IMR-90 (cell line): ENCODE results near the gene HOXD12. TPM values are rescaled to one million over a fixed set of nuclear protein-coding genes. Genes with fewer than 3 reads are reported as not detected.

Experiments used
- microRNA-seq, 2 experiments: library from miRNA; stranded (forward) in 1 of 2; unstranded in 1 of 2; fragments of 10-50 nt in 1 of 2; fragments of <30 nt in 1 of 2; gene quantifications in 1 of 2; microRNA quantifications in 1 of 2; one replicate each; pipeline versions ENCODE3 to v1.1.0; 2013 to 2020; ENCODE audit not compliant: insufficient read depth in 1 of 2, insufficient read length in 1 of 2, unreplicated experiment in 1 of 2
- polyA plus RNA-seq, 3 experiments: library from polyadenylated mRNA; depleted of rRNA; stranded (reverse); fragments of >200 nt; gene quantifications; 2 replicates each; pipeline ENCODE4 v1.2.3, GENCODE V29; 2012; ENCODE audit warnings: low replicate concordance in 1 of 3
- small RNA-seq, 5 experiments: library from RNA; depleted of rRNA; stranded (forward); fragments of <200 nt; gene quantifications; one replicate each; pipeline ENCODE3, GENCODE V24; 2012
- total RNA-seq: library from RNA; depleted of rRNA; stranded (reverse); fragments of >200 nt; gene quantifications from 2 replicates; pipeline ENCODE4 v1.2.3, GENCODE V29; 2012; rRNA removed

HOXD12 gene
- total and polyA plus RNA-seq, 2 of the 4 experiments (the other 2 are of a cell fraction) = not detected

Small RNA genes within 50 kb of the gene (microRNA-seq; reads per million reads assigned to microRNA genes)
- 102 to 106 reads per million in 2 experiments for gene MIR10B

Small RNA genes within 50 kb of the gene (small RNA-seq; reads per million reads assigned to genes)
- 0 to 26.1 (median 3.4) reads per million in 5 experiments for gene MIR10B

Other genes starting within 250 kb of the HOXD12 start
- gene LNPK, start 97.5 kb upstream of the HOXD12 start, total RNA-seq = 48.6 and 59.4 TPM in 2 replicates
- gene LNPK, start 97.5 kb upstream of the HOXD12 start, polyA plus RNA-seq (2012; rRNA removed) = 14.7 and 18.7 TPM in 2 replicates
- not detected in 2 replicates for gene EVX2, start 15.8 kb upstream of the HOXD12 start, total RNA-seq
- not detected in 2 replicates for gene EVX2, start 15.8 kb upstream of the HOXD12 start, polyA plus RNA-seq (2012; rRNA removed)
- gene HOXD13, start 7.1 kb upstream of the HOXD12 start, total RNA-seq = not detected in 2 replicates
- not detected in 2 replicates for gene HOXD13, start 7.1 kb upstream of the HOXD12 start, polyA plus RNA-seq (2012; rRNA removed)
- gene HOXD11, start 7.5 kb downstream of the HOXD12 start, total RNA-seq = not detected in 2 replicates
- gene HOXD11, start 7.5 kb downstream of the HOXD12 start, polyA plus RNA-seq (2012; rRNA removed) = not detected in 2 replicates
- gene HOXD10, start 17.0 kb downstream of the HOXD12 start, total RNA-seq = not detected in 2 replicates
- not detected in 2 replicates for gene HOXD10, start 17.0 kb downstream of the HOXD12 start, polyA plus RNA-seq (2012; rRNA removed)
- gene HOXD9, start 22.9 kb downstream of the HOXD12 start, total RNA-seq = not detected in 2 replicates
- not detected in 2 replicates for gene HOXD9, start 22.9 kb downstream of the HOXD12 start, polyA plus RNA-seq (2012; rRNA removed)
- not detected in 2 replicates for gene HOXD8, start 29.9 kb downstream of the HOXD12 start, total RNA-seq
- not detected in 2 replicates for gene HOXD8, start 29.9 kb downstream of the HOXD12 start, polyA plus RNA-seq (2012; rRNA removed)
- not detected in 2 replicates for gene HOXD4, start 51.8 kb downstream of the HOXD12 start, total RNA-seq
- not detected in 2 replicates for gene HOXD4, start 51.8 kb downstream of the HOXD12 start, polyA plus RNA-seq (2012; rRNA removed)
- not detected in 2 replicates for gene HOXD3, start 57.5 kb downstream of the HOXD12 start, total RNA-seq
- gene HOXD3, start 57.5 kb downstream of the HOXD12 start, polyA plus RNA-seq (2012; rRNA removed) = not detected in 2 replicates
- not detected in 2 replicates for gene HOXD1, start 88.9 kb downstream of the HOXD12 start, total RNA-seq
- gene HOXD1, start 88.9 kb downstream of the HOXD12 start, polyA plus RNA-seq (2012; rRNA removed) = not detected in 2 replicates
- gene MTX2, start 169.6 kb downstream of the HOXD12 start, total RNA-seq = 24.9 and 27.2 TPM in 2 replicates
- 31.7 and 37.8 TPM in 2 replicates for gene MTX2, start 169.6 kb downstream of the HOXD12 start, polyA plus RNA-seq (2012; rRNA removed)